ENCODE data around the gene SLC25A31. TPM values are rescaled to one million over a fixed set of nuclear protein-coding genes. Genes with fewer than 3 reads are reported as not detected.

SLC25A31 gene
- polyA plus RNA-seq, 1 donor: 0.03 TPM

GRCh38 chr4:127737295-127737694 is 7.1 kb downstream of the SLC25A31 start:
- Histone ChIP-seq H3K9me3 (ENCODE audit: control insufficient read depth, low read depth, low read length) (no peaks in the 10 kb centered on the region), H3K4me3 (ENCODE audit: low read length) (no peak overlapping the region), H3K27me3 (ENCODE audit: control insufficient read depth, insufficient read depth, low read length) (no peaks in the 10 kb centered on the region), H3K4me1 (ENCODE audit: control insufficient read depth, insufficient read depth, low read length) (no peaks in the 10 kb centered on the region), H3K36me3 (ENCODE audit: control insufficient read depth, insufficient read depth, low read length) (no peaks in the 10 kb centered on the region), H3K27ac (ENCODE audit: low read length) (no peak overlapping the region)
- no peak for DNase-seq
- 71% methylated on average over 1 of the region's 4 CpGs for WGBS (ENCODE audit: insufficient coverage, low lambda C conversion rate)

GRCh38 chr4:127741247-127741646 is 11.0 kb downstream of the SLC25A31 start:
- H3K4me3 ChIP-seq (ENCODE audit: low read length): no peak overlapping the region
- DNase-seq: no peak
- no CpG with 5 or more reads among the region's 1 CpG for WGBS (ENCODE audit: insufficient coverage, low lambda C conversion rate)
- no peak overlapping the region for H3K27ac ChIP-seq (ENCODE audit: low read length)
- H3K9me3 ChIP-seq (ENCODE audit: control insufficient read depth, low read depth, low read length): no peaks in the 10 kb centered on the region
- H3K27me3 ChIP-seq (ENCODE audit: control insufficient read depth, insufficient read depth, low read length): no peaks in the 10 kb centered on the region
- no peaks in the 10 kb centered on the region for H3K4me1 ChIP-seq (ENCODE audit: control insufficient read depth, insufficient read depth, low read length)
- H3K36me3 ChIP-seq (ENCODE audit: control insufficient read depth, insufficient read depth, low read length): no peaks in the 10 kb centered on the region

- H3K4me3 ChIP-seq (ENCODE audit: low read length): no peak overlapping the region
Observed at GRCh38 chr4:127747883-127748282, 17.7 kb downstream of the SLC25A31 start.

GRCh38 chr4:127748957-127749356 is 18.8 kb downstream of the SLC25A31 start:
- DNase-seq: no peak
- no peaks in the 10 kb centered on the region for H3K27me3 ChIP-seq (ENCODE audit: control insufficient read depth, insufficient read depth, low read length)
- H3K27ac ChIP-seq (ENCODE audit: low read length): no peak overlapping the region
- H3K36me3 ChIP-seq (ENCODE audit: control insufficient read depth, insufficient read depth, low read length): no peaks in the 10 kb centered on the region
- WGBS (ENCODE audit: insufficient coverage, low lambda C conversion rate): 100% methylated on average over 2 of the region's 2 CpGs
- H3K4me3 ChIP-seq (ENCODE audit: low read length): no peak overlapping the region
- H3K4me1 ChIP-seq (ENCODE audit: control insufficient read depth, insufficient read depth, low read length): no peaks in the 10 kb centered on the region
- peaks cover 4% of the 10 kb centered on the region for H3K9me3 ChIP-seq (ENCODE audit: control insufficient read depth, low read depth, low read length)

More at GRCh38 chr4:127747883-127748282, 17.7 kb downstream of the SLC25A31 start:
- H3K36me3 ChIP-seq (ENCODE audit: control insufficient read depth, insufficient read depth, low read length): no peaks in the 10 kb centered on the region
- no peaks in the 10 kb centered on the region for H3K4me1 ChIP-seq (ENCODE audit: control insufficient read depth, insufficient read depth, low read length)
- H3K27ac ChIP-seq (ENCODE audit: low read length): no peak overlapping the region
- peaks cover 4% of the 10 kb centered on the region for H3K9me3 ChIP-seq (ENCODE audit: control insufficient read depth, low read depth, low read length)
- no peaks in the 10 kb centered on the region for H3K27me3 ChIP-seq (ENCODE audit: control insufficient read depth, insufficient read depth, low read length)
- no CpG with 5 or more reads among the region's 4 CpGs for whole genome bisulfite sequencing (ENCODE audit: insufficient coverage, low lambda C conversion rate)
- DNase-seq: peak in 1 of 2 donors; percentile 1

GRCh38 chr4:127756906-127757305 is 26.7 kb downstream of the SLC25A31 start:
- Histone ChIP-seq H3K27me3 (ENCODE audit: control insufficient read depth, insufficient read depth, low read length) (no peaks in the 10 kb centered on the region), H3K4me3 (ENCODE audit: low read length) (no peak overlapping the region), H3K36me3 (ENCODE audit: control insufficient read depth, insufficient read depth, low read length) (no peaks in the 10 kb centered on the region), H3K4me1 (ENCODE audit: control insufficient read depth, insufficient read depth, low read length) (no peaks in the 10 kb centered on the region), H3K27ac (ENCODE audit: low read length) (no peak overlapping the region), H3K9me3 (ENCODE audit: control insufficient read depth, low read depth, low read length) (no peaks in the 10 kb centered on the region)
- WGBS (ENCODE audit: insufficient coverage, low lambda C conversion rate): 80% methylated on average over 2 of the region's 2 CpGs
- no peak for DNase-seq

- 57% methylated on average over 1 of the region's 2 CpGs for WGBS (ENCODE audit: insufficient coverage, low lambda C conversion rate)
- H3K9me3 ChIP-seq (ENCODE audit: control insufficient read depth, low read depth, low read length): no peaks in the 10 kb centered on the region
- DNase-seq: no peak
- no peaks in the 10 kb centered on the region for H3K36me3 ChIP-seq (ENCODE audit: control insufficient read depth, insufficient read depth, low read length)
- no peaks in the 10 kb centered on the region for H3K27me3 ChIP-seq (ENCODE audit: control insufficient read depth, insufficient read depth, low read length)
- H3K4me1 ChIP-seq (ENCODE audit: control insufficient read depth, insufficient read depth, low read length): no peaks in the 10 kb centered on the region
- no peak overlapping the region for H3K4me3 ChIP-seq (ENCODE audit: low read length)
- H3K27ac ChIP-seq (ENCODE audit: low read length): no peak overlapping the region
Observed at GRCh38 chr4:127759228-127759820, 29.1 kb downstream of the SLC25A31 start.

- H3K4me1 ChIP-seq (ENCODE audit: control insufficient read depth, insufficient read depth, low read length): no peaks in the 10 kb centered on the region
- no peak overlapping the region for H3K27ac ChIP-seq (ENCODE audit: low read length)
- H3K36me3 ChIP-seq (ENCODE audit: control insufficient read depth, insufficient read depth, low read length): no peaks in the 10 kb centered on the region
- WGBS (ENCODE audit: insufficient coverage, low lambda C conversion rate): 57% methylated on average over 3 of the region's 3 CpGs
- H3K4me3 ChIP-seq (ENCODE audit: low read length): no peak overlapping the region
- no peak for DNase-seq
- no peaks in the 10 kb centered on the region for H3K27me3 ChIP-seq (ENCODE audit: control insufficient read depth, insufficient read depth, low read length)
- H3K9me3 ChIP-seq (ENCODE audit: control insufficient read depth, low read depth, low read length): no peaks in the 10 kb centered on the region
Observed at GRCh38 chr4:127759893-127760292, 29.7 kb downstream of the SLC25A31 start.

- 16% methylated on average over 2 of the region's 4 CpGs for WGBS (ENCODE audit: insufficient coverage, low lambda C conversion rate)
- H3K4me1 ChIP-seq (ENCODE audit: control insufficient read depth, insufficient read depth, low read length): no peaks in the 10 kb centered on the region
- no peak overlapping the region for H3K4me3 ChIP-seq (ENCODE audit: low read length)
- H3K27ac ChIP-seq (ENCODE audit: low read length): no peak overlapping the region
- no peaks in the 10 kb centered on the region for H3K27me3 ChIP-seq (ENCODE audit: control insufficient read depth, insufficient read depth, low read length)
- no peaks in the 10 kb centered on the region for H3K36me3 ChIP-seq (ENCODE audit: control insufficient read depth, insufficient read depth, low read length)
- DNase-seq: no peak
- H3K9me3 ChIP-seq (ENCODE audit: control insufficient read depth, low read depth, low read length): no peaks in the 10 kb centered on the region
Observed at GRCh38 chr4:127771535-127772275, 41.5 kb downstream of the SLC25A31 start.

- 96% methylated on average over 3 of the region's 10 CpGs for WGBS (ENCODE audit: insufficient coverage, low lambda C conversion rate)
- no peaks in the 10 kb centered on the region for H3K27me3 ChIP-seq (ENCODE audit: control insufficient read depth, insufficient read depth, low read length)
- no peak for DNase-seq
- no peak overlapping the region for H3K4me3 ChIP-seq (ENCODE audit: low read length)
- H3K36me3 ChIP-seq (ENCODE audit: control insufficient read depth, insufficient read depth, low read length): no peaks in the 10 kb centered on the region
- H3K9me3 ChIP-seq (ENCODE audit: control insufficient read depth, low read depth, low read length): no peaks in the 10 kb centered on the region
- no peaks in the 10 kb centered on the region for H3K4me1 ChIP-seq (ENCODE audit: control insufficient read depth, insufficient read depth, low read length)
- no peak overlapping the region for H3K27ac ChIP-seq (ENCODE audit: low read length)
Observed at GRCh38 chr4:127772769-127773671, 42.8 kb downstream of the SLC25A31 start.

GRCh38 chr4:127775843-127776242 is 45.6 kb downstream of the SLC25A31 start:
- no CpG with 5 or more reads among the region's 4 CpGs for WGBS (ENCODE audit: insufficient coverage, low lambda C conversion rate)
- H3K36me3 ChIP-seq (ENCODE audit: control insufficient read depth, insufficient read depth, low read length): no peaks in the 10 kb centered on the region
- no peaks in the 10 kb centered on the region for H3K4me1 ChIP-seq (ENCODE audit: control insufficient read depth, insufficient read depth, low read length)
- peaks cover 7% of the 10 kb centered on the region for H3K27me3 ChIP-seq (ENCODE audit: control insufficient read depth, insufficient read depth, low read length)
- H3K9me3 ChIP-seq (ENCODE audit: control insufficient read depth, low read depth, low read length): no peaks in the 10 kb centered on the region
- no peak overlapping the region for H3K27ac ChIP-seq (ENCODE audit: low read length)
- H3K4me3 ChIP-seq (ENCODE audit: low read length): no peak overlapping the region
- no peak for DNase-seq

Data from large intestine (tissue), 3 donors.